Spleen (tissue), 11 donors: ENCODE results near the gene OR4D9. TPM values are rescaled to one million over a fixed set of nuclear protein-coding genes. Genes with fewer than 3 reads are reported as not detected.

Source experiments
- DNase-seq: peaks from one replicate; pipeline ENCODE4 v3.0.0-alpha.2; 2020
- H3K27ac ChIP-seq, 8 donors: fragments of 200-600 bp; sonication (generic) in 7 of 8; 1 replicate in 4 of 8; 2 replicates in 4 of 8; pipeline versions ENCODE4 v1.5.0 to v1.8.0; 2016 to 2021; ENCODE audit warnings: inconsistent platforms in 4 of 8, mild to moderate bottlenecking in 4 of 8, moderate library complexity in 1 of 8
- H3K27me3 ChIP-seq, 7 donors: fragments of 200-600 bp; sonication (generic) in 6 of 7; replicated peaks in 1 of 7; 1 replicate in 4 of 7; 2 replicates in 3 of 7; pipeline versions ENCODE4 v1.5.0 to v1.8.0; 2016 to 2021; ENCODE audit warnings: inconsistent platforms in 3 of 7, mild to moderate bottlenecking in 1 of 7
- H3K36me3 ChIP-seq, 6 donors: fragments of 200-600 bp; sonication (generic) in 5 of 6; 1 replicate in 4 of 6; 2 replicates in 2 of 6; pipeline versions ENCODE4 v1.5.0 to v1.8.0; 2016 to 2021; ENCODE audit warnings: inconsistent platforms in 2 of 6
- H3K4me1 ChIP-seq, 6 donors: fragments of 200-600 bp; sonication (generic) in 5 of 6; 1 replicate in 3 of 6; 2 replicates in 3 of 6; pipeline versions ENCODE4 v1.5.0 to v1.8.0; 2016 to 2021; ENCODE audit warnings: inconsistent platforms in 3 of 6
- H3K4me3 ChIP-seq, 8 donors: fragments of 200-600 bp; sonication (generic) in 7 of 8; 1 replicate in 4 of 8; 2 replicates in 4 of 8; pipeline versions ENCODE4 v1.5.0 to v1.8.0; 2016 to 2021; ENCODE audit warnings: inconsistent platforms in 4 of 8, mild to moderate bottlenecking in 4 of 8, moderate library complexity in 2 of 8
- H3K9me3 ChIP-seq, 8 donors: fragments of 200-600 bp; sonication (generic) in 7 of 8; 1 replicate in 4 of 8; 2 replicates in 4 of 8; pipeline versions ENCODE4 v1.5.0 to v1.8.0; 2016 to 2021; ENCODE audit warnings: inconsistent platforms in 4 of 8
- CTCF ChIP-seq, 11 experiments: fragments of 200-600 bp in 7 of 11; fragments of 450-650 bp in 4 of 11; sonication (generic) in 4 of 11; IDR thresholded peaks in 8 of 11; conservative IDR thresholded peaks in 3 of 11; 1 replicate in 7 of 11; 2 replicates in 4 of 11; pipeline versions ENCODE4 v1.4.0 to v1.8.0; 2016 to 2021; ENCODE audit warnings: antibody characterized with exemption in 11 of 11, inconsistent platforms in 4 of 11, mild to moderate bottlenecking in 1 of 11
- POLR2A ChIP-seq, 3 donors: fragments of 450-650 bp; IDR thresholded peaks; one replicate each; pipeline ENCODE4 v1.5.1; 2017; ENCODE audit warnings: antibody characterized with exemption in 3 of 3, mild to moderate bottlenecking in 1 of 3
- POLR2AphosphoS5 ChIP-seq, 3 donors: sonication (generic); formaldehyde crosslinking; IDR thresholded peaks; one replicate each; pipeline ENCODE4 v1.5.1; 2017; ENCODE audit warnings: antibody characterized with exemption in 3 of 3
- WGBS, 5 donors: extraction: QIAGEN DNeasy Blood & Tissue Kit in 3 of 5; methylation state at CpG; one replicate each; pipeline versions ENCODE4 v1.1.5 to v1.1.7; 2013 to 2018; 5-methylcytosine and 5-hydroxymethylcytosine counted together
- intact Hi-C: fragments of 100-400 bp; cut with DNase I; formaldehyde crosslinking; loops from one replicate; pipeline ENCODE4 v1.15.0; 2023; ENCODE audit warnings: low total_unique reads
- polyA plus RNA-seq, 3 donors: library from polyadenylated mRNA; stranded (reverse); fragments of 200-250 nt; gene quantifications; one replicate each; pipeline ENCODE4 v1.2.1, GENCODE V29; 2013
- total RNA-seq, 7 donors: library from RNA; depleted of rRNA in 3 of 7; stranded (reverse); fragments of >200 nt in 3 of 7; fragmentation: NEBNext Ultra II Directional in 4 of 7; extraction: Animal tissue kit (Norgen Biotek cat#: 25700) in 4 of 7; gene quantifications; one replicate each; pipeline versions ENCODE4 v1.1.0 to v1.2.1, GENCODE V29; 2016 to 2021
- donor health status: healthy with polysubstance abuse.
- donor health status: DM: no; HTN: no; CAD: no; lungs with moderate emphysema.
- donor health status: DM: no; HTN: no; CAD: no.
- donor health status: Bipolar disorder and iron deficiency.
- donor health status: healthy.
- donor health status: DM: no; HTN: no; CAD: no.
- donor health status: DM: yes; HTN: yes; CAD: no.

OR4D9 gene
- total and polyA plus RNA-seq, 10 donors, result not detected

- peaks cover 4 to 59% (median 31%) of the 10 kb centered on the region in 6 donors for H3K4me1 ChIP-seq
- WGBS, 5 donors, result 0 to 1% (median 1%) methylated on average over 34 of the region's 34 CpGs
- peak overlapping the region; percentile 43 to 76 (median 54) for H3K4me3 ChIP-seq
- TF ChIP-seq CTCF (IDR thresholded peaks at IDR 0.05 in 8 of 11, conservative IDR thresholded peaks at IDR 0.05 in 3 of 11), result no peak
- no peak for TF ChIP-seq POLR2AphosphoS5 (IDR thresholded peaks at IDR 0.05)
- no peak for TF ChIP-seq POLR2A (IDR thresholded peaks at IDR 0.05)
- intact Hi-C loops, result no loop called here
- H3K36me3 ChIP-seq, result no peaks in the 10 kb centered on the region
- H3K27ac ChIP-seq, result peak overlapping the region; percentile 82 to 90 (median 85)
- peak; percentile 81 for DNase-seq
- peaks cover 0 to 8% (median 0%) of the 10 kb centered on the region in 7 donors for H3K27me3 ChIP-seq
- H3K9me3 ChIP-seq, result no peaks in the 10 kb centered on the region
Measured at GRCh38 chr11:59550842-59551658, 39.7 kb downstream of the OR4D9 start.

GRCh38 chr11:59551659-59552521 is 40.6 kb downstream of the OR4D9 start:
- 31 to 36% (median 35%) methylated on average over 30 of the region's 30 CpGs for WGBS, 5 donors
- peak overlapping the region; percentile 43 to 76 (median 54) for H3K4me3 ChIP-seq
- DNase-seq, result no peak
- peaks cover 11 to 67% (median 39%) of the 10 kb centered on the region in 6 donors for H3K4me1 ChIP-seq
- peaks cover 0 to 16% (median 0%) of the 10 kb centered on the region in 7 donors for H3K27me3 ChIP-seq
- no peaks in the 10 kb centered on the region for H3K9me3 ChIP-seq
- intact Hi-C loops, result no loop called here
- no peaks in the 10 kb centered on the region for H3K36me3 ChIP-seq
- TF ChIP-seq POLR2AphosphoS5 (IDR thresholded peaks at IDR 0.05) (no peak), CTCF (IDR thresholded peaks at IDR 0.05 in 8 of 11, conservative IDR thresholded peaks at IDR 0.05 in 3 of 11) (no peak), POLR2A (IDR thresholded peaks at IDR 0.05) (no peak)
- peak overlapping the region; percentile 82 to 90 (median 85) for H3K27ac ChIP-seq

GRCh38 chr11:59552844-59553243 is 41.5 kb downstream of the OR4D9 start:
- intact Hi-C loops, result no loop called here
- TF ChIP-seq POLR2A (IDR thresholded peaks at IDR 0.05), result no peak
- Histone ChIP-seq H3K27me3 (peaks cover 0 to 22% (median 0%) of the 10 kb centered on the region in 7 donors), H3K36me3 (no peaks in the 10 kb centered on the region), H3K9me3 (no peaks in the 10 kb centered on the region), H3K4me3 (peak overlapping the region in 3 of 8 donors; percentile 53 to 76 (median 59)), H3K4me1 (peaks cover 20 to 77% (median 48%) of the 10 kb centered on the region in 6 donors), H3K27ac (peak overlapping the region in 7 of 8 donors; percentile 82 to 90 (median 86))
- no peak for DNase-seq
- 40 to 66% (median 61%) methylated on average over 2 of the region's 2 CpGs for WGBS, 5 donors

GRCh38 chr11:59553323-59553722 is 42.0 kb downstream of the OR4D9 start:
- DNase-seq, result no peak

More at GRCh38 chr11:59553323-59553722, 42.0 kb downstream of the OR4D9 start:
- Histone ChIP-seq H3K9me3 (no peaks in the 10 kb centered on the region), H3K27ac (peak overlapping the region in 7 of 8 donors; percentile 82 to 90 (median 86)), H3K4me1 (peaks cover 21 to 81% (median 51%) of the 10 kb centered on the region in 6 donors), H3K27me3 (peaks cover 0 to 22% (median 0%) of the 10 kb centered on the region in 7 donors), H3K4me3 (no peak overlapping the region), H3K36me3 (no peaks in the 10 kb centered on the region)
- TF ChIP-seq POLR2A (IDR thresholded peaks at IDR 0.05) (no peak), POLR2AphosphoS5 (IDR thresholded peaks at IDR 0.05) (no peak), CTCF (IDR thresholded peaks at IDR 0.05 in 8 of 11, conservative IDR thresholded peaks at IDR 0.05 in 3 of 11) (no peak)
- 94 to 98% (median 96%) methylated on average over 21 of the region's 21 CpGs for WGBS, 5 donors
- intact Hi-C loops, result no loop called here
